Measurements from ENCODE around the gene FRMD3.
"Not testable (repeated sequence)": the region's sequence is repeated elsewhere in the genome, so short reads cannot be mapped to it uniquely, and the experiment has no call there.

The FRMD3 gene

DNA sequence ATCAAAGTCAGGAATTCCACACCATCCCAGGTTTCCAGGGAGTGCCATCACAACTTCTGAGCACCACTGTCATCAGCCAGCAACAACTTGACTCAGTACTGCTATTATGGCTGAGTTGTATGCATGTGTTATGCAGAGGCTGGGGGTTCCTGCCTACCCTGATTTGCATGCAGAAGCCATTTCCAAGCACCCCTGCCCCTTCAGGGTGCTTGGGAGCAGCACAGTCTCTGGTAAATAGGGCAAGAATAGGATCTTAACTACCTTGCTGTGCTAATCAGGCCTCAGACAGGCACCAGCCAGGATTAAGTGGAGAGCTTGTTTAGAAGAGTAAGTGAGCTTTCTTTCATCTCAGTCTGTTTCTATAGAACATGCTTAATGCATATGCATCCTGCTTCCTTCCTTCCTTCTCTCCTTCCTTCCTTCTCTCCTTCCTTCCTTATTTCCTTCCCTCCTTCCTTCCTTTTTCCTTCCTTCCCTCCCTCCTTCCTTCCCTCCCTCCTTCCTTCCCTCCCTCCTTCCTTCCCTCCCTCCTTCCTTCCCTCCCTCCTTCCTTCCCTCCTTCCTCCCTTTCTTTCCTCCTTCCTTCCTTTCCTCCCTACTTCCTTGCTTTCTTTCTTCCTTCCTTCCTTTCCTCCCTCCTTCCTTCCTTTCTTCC is 175.7 kb downstream of the FRMD3 start:
- DNase-seq (ENCODE audit: low read depth), result no peak
- TF ChIP-seq, protein P1, sequence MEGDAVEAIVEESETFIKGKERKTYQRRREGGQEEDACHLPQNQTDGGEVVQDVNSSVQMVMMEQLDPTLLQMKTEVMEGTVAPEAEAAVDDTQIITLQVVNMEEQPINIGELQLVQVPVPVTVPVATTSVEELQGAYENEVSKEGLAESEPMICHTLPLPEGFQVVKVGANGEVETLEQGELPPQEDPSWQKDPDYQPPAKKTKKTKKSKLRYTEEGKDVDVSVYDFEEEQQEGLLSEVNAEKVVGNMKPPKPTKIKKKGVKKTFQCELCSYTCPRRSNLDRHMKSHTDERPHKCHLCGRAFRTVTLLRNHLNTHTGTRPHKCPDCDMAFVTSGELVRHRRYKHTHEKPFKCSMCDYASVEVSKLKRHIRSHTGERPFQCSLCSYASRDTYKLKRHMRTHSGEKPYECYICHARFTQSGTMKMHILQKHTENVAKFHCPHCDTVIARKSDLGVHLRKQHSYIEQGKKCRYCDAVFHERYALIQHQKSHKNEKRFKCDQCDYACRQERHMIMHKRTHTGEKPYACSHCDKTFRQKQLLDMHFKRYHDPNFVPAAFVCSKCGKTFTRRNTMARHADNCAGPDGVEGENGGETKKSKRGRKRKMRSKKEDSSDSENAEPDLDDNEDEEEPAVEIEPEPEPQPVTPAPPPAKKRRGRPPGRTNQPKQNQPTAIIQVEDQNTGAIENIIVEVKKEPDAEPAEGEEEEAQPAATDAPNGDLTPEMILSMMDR (IDR thresholded peaks at IDR 0.05; ENCODE audit: low read depth, low read length), result no peak
- TF ChIP-seq, protein P2, sequence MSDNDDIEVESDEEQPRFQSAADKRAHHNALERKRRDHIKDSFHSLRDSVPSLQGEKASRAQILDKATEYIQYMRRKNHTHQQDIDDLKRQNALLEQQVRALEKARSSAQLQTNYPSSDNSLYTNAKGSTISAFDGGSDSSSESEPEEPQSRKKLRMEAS (IDR thresholded peaks at IDR 0.05; ENCODE audit: low read depth, low read length), result no peak
- no peak for TF ChIP-seq MYC (IDR thresholded peaks at IDR 0.05; ENCODE audit: low read depth, low read length)
- no peak for TF ChIP-seq POLR2A (IDR thresholded peaks at IDR 0.05; ENCODE audit: extremely low read depth, insufficient read length)
- no peak overlapping the region for H3K4me3 ChIP-seq (ENCODE audit: low read depth, low read length)

DNA sequence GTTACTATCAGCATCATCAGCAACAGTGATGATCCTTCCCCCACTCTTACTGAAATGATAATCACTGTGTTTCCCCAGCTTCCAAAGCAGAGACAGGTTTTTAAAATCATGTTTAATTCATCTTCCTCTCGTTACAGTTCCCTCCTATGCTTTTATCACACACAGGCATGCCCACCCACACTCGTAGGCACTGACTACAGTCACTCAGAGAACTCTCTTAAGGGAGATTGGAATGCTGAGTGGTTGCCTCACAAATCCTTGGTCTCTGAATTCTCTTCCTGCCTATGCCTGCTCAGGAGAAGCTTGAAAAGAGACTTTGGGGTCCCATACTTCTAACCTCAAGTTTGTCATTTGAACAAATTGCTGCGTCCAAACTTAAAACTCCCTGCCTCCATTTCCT is 179.2 kb downstream of the FRMD3 start:
- no peak overlapping the region for H3K4me3 ChIP-seq (ENCODE audit: low read depth, low read length)
- TF ChIP-seq, protein P1 (IDR thresholded peaks at IDR 0.05; ENCODE audit: low read depth, low read length), result no peak
- TF ChIP-seq MYC (IDR thresholded peaks at IDR 0.05; ENCODE audit: low read depth, low read length), result no peak
- TF ChIP-seq, protein P2 (IDR thresholded peaks at IDR 0.05; ENCODE audit: low read depth, low read length), result no peak
- TF ChIP-seq POLR2A (IDR thresholded peaks at IDR 0.05; ENCODE audit: extremely low read depth, insufficient read length), result no peak
- DNase-seq (ENCODE audit: low read depth), result no peak

DNA sequence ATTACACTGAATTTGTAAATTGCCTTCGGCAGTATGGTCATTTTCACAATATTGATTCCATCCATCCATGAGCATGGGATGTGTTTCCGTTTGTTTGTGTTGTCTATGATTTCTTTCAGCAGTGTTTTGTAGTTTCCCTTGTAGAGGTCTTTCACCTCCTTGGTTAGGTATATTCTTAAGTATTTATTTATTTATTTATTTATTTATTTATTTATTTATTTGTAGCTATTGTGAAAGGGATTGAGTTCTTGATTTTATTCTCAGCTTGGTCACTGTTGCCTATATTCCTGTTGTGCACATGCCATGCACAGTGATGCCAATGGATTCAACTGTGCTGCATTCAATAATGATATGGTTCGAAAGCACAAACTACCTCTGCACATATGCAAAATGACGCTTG is 179.7 kb downstream of the FRMD3 start:
- DNase-seq (ENCODE audit: low read depth); H3K4me3 ChIP-seq (ENCODE audit: low read depth, low read length): not testable (repeated sequence)

DNA sequence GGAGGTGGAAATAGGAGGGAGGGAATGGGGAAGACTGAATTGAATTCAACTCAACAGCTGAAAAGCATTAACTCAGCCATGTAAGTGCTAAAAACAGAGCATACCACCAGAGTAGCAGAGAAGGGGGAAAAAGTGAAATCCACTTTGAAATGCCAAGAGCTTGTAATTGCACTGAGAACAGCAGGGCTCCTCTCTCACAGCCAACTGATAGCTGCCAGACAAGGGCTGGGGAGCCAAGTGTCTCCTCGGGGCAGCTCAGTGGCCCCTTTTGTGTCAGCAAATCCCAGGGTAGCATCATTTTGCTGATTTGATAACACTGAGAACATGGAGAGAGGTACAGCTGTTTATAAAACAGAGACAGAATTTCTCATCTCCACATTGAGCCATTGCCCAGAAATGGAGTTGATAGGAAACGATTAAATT is 182.5 kb downstream of the FRMD3 start:
- no peak for DNase-seq (ENCODE audit: low read depth)
- H3K4me3 ChIP-seq (ENCODE audit: low read depth, low read length), result no peak overlapping the region
- TF ChIP-seq MYC (IDR thresholded peaks at IDR 0.05; ENCODE audit: low read depth, low read length), result no peak
- TF ChIP-seq POLR2A (IDR thresholded peaks at IDR 0.05; ENCODE audit: extremely low read depth, insufficient read length), result no peak

DNA sequence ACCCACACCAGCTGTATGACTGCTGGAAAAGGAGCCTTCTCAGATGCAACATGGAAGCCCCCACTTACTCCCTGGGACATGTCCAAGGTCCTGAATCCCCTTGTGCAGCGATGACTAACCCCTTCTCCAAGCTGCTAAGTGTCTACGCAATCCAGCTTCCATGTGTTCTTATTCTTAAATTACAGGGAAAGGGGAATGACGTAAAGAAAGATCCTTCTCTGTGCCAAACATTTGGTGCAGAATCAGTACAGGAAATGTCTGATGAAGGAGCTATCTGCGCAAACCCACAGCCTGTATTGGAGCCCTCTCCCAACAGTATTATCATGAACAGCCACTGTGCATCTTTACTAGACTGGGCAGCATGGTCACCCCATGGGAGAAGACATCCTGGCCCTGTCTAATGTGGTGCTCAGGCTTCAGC is 183.2 kb downstream of the FRMD3 start:
- TF ChIP-seq POLR2A (IDR thresholded peaks at IDR 0.05; ENCODE audit: extremely low read depth, insufficient read length) (no peak), MYC (IDR thresholded peaks at IDR 0.05; ENCODE audit: low read depth, low read length) (no peak)
- TF ChIP-seq, protein P2 (IDR thresholded peaks at IDR 0.05; ENCODE audit: low read depth, low read length), result no peak
- TF ChIP-seq, protein P1 (IDR thresholded peaks at IDR 0.05; ENCODE audit: low read depth, low read length), result no peak
- H3K4me3 ChIP-seq (ENCODE audit: low read depth, low read length), result no peak overlapping the region
- DNase-seq (ENCODE audit: low read depth), result peak; percentile 23

DNA sequence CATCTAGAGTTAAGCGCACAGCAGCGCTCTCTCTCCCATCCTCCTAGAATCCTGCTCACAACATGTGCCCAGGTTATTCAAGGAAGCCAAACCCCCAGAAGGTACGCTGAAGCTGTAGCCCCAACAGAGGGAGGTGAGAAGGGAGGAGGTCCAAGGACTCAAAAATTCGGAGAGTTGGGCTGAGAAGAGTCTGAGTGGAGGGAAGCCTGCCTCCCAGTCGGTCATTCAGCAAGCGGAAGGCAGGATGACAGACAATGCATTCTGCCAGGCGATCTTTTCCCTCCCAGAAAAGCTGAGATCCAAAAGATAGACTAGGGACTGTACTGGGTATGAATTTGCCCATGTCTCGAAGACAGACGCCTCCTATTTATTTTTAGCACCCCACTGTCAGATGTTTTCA is 189.2 kb downstream of the FRMD3 start:
- no peak for DNase-seq (ENCODE audit: low read depth)
- TF ChIP-seq, protein P1 (IDR thresholded peaks at IDR 0.05; ENCODE audit: low read depth, low read length), result no peak
- TF ChIP-seq MYC (IDR thresholded peaks at IDR 0.05; ENCODE audit: low read depth, low read length) (no peak), POLR2A (IDR thresholded peaks at IDR 0.05; ENCODE audit: extremely low read depth, insufficient read length) (no peak)
- TF ChIP-seq, protein P2 (IDR thresholded peaks at IDR 0.05; ENCODE audit: low read depth, low read length), result no peak

More for the DNA sequence above, 189.2 kb downstream of the FRMD3 start:
- no peak overlapping the region for H3K4me3 ChIP-seq (ENCODE audit: low read depth, low read length)

Measured in NB4 (cell line).